ENCODE data around the gene MUSK.

DNA sequence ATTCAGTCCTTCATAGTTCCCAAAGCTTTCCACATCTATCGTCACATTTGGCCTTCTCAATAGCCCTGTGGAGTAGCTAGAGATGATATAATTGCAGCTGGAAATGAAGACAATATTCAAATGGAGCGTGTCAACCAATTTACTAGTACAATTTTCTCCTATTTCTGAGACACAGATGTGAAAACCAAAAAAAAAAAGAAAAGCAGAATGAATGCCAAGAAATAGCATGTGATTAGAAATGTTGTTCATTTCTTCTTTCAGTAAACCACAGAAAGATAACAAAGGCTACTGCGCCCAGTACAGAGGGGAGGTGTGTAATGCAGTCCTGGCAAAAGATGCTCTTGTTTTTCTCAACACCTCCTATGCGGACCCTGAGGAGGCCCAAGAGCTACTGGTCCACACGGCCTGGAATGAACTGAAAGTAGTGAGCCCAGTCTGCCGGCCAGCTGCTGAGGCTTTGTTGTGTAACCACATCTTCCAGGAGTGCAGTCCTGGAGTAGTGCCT is 99.0 kb downstream of the MUSK start:
- TF ChIP-seq, protein P1, sequence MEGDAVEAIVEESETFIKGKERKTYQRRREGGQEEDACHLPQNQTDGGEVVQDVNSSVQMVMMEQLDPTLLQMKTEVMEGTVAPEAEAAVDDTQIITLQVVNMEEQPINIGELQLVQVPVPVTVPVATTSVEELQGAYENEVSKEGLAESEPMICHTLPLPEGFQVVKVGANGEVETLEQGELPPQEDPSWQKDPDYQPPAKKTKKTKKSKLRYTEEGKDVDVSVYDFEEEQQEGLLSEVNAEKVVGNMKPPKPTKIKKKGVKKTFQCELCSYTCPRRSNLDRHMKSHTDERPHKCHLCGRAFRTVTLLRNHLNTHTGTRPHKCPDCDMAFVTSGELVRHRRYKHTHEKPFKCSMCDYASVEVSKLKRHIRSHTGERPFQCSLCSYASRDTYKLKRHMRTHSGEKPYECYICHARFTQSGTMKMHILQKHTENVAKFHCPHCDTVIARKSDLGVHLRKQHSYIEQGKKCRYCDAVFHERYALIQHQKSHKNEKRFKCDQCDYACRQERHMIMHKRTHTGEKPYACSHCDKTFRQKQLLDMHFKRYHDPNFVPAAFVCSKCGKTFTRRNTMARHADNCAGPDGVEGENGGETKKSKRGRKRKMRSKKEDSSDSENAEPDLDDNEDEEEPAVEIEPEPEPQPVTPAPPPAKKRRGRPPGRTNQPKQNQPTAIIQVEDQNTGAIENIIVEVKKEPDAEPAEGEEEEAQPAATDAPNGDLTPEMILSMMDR (IDR thresholded peaks at IDR 0.05) = no peak
- TF ChIP-seq POLR2A (IDR thresholded peaks at IDR 0.05) (no peak), POLR2AphosphoS5 (IDR thresholded peaks at IDR 0.05; ENCODE audit: insufficient read depth in 1 of 2, low read depth in 1 of 2) (no peak)
